Measurements from ENCODE around the gene DPP6.

The DPP6 gene

DNA sequence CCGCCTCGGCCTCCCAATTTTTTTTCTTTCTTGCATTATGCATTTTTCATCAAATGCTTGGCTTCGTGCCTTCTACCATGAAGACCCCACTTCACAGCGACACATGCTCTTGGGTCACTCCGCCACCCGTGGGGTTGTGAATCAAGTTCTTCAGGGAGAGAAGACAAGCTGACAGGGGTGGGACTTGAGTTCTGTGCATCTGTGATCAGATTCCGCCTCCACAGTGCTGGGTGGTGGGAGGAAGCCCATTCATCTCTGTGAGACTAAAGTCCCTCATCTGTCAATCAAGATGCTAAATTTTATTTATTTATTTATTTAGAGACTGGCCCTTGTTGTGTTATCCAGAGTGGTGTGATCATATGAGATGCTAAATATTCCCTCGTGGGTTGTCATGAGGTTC lies 333.0 kb downstream of the DPP6 start:
- TF ChIP-seq, protein P1, sequence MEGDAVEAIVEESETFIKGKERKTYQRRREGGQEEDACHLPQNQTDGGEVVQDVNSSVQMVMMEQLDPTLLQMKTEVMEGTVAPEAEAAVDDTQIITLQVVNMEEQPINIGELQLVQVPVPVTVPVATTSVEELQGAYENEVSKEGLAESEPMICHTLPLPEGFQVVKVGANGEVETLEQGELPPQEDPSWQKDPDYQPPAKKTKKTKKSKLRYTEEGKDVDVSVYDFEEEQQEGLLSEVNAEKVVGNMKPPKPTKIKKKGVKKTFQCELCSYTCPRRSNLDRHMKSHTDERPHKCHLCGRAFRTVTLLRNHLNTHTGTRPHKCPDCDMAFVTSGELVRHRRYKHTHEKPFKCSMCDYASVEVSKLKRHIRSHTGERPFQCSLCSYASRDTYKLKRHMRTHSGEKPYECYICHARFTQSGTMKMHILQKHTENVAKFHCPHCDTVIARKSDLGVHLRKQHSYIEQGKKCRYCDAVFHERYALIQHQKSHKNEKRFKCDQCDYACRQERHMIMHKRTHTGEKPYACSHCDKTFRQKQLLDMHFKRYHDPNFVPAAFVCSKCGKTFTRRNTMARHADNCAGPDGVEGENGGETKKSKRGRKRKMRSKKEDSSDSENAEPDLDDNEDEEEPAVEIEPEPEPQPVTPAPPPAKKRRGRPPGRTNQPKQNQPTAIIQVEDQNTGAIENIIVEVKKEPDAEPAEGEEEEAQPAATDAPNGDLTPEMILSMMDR (conservative IDR thresholded peaks at IDR 0.05; ENCODE audit: control insufficient read depth, insufficient read depth, low read depth, low read length) = no peak
- no peak overlapping the region for H3K4me3 ChIP-seq (ENCODE audit: control insufficient read depth, low read depth, low read length)
- DNase-seq (ENCODE audit: low read depth) = no peak

GRCh38 chr7:154387252-154387651 lies 335.1 kb downstream of the DPP6 start:
- no peak for DNase-seq (ENCODE audit: low read depth)
- TF ChIP-seq, protein P1 (conservative IDR thresholded peaks at IDR 0.05; ENCODE audit: control insufficient read depth, insufficient read depth, low read depth, low read length) = no peak
- no peak overlapping the region for H3K4me3 ChIP-seq (ENCODE audit: control insufficient read depth, low read depth, low read length)

GRCh38 chr7:154388412-154388811 lies 336.2 kb downstream of the DPP6 start:
- TF ChIP-seq, protein P1 (conservative IDR thresholded peaks at IDR 0.05; ENCODE audit: control insufficient read depth, insufficient read depth, low read depth, low read length) = no peak

GRCh38 chr7:154388999-154389398 lies 336.8 kb downstream of the DPP6 start:
- TF ChIP-seq, protein P1 (conservative IDR thresholded peaks at IDR 0.05; ENCODE audit: control insufficient read depth, insufficient read depth, low read depth, low read length) = no peak
- H3K4me3 ChIP-seq (ENCODE audit: control insufficient read depth, low read depth, low read length) = no peak overlapping the region
- no peak for DNase-seq (ENCODE audit: low read depth)

More at GRCh38 chr7:154388412-154388811, 336.2 kb downstream of the DPP6 start:
- no peak overlapping the region for H3K4me3 ChIP-seq (ENCODE audit: control insufficient read depth, low read depth, low read length)
- no peak for DNase-seq (ENCODE audit: low read depth)

DNA sequence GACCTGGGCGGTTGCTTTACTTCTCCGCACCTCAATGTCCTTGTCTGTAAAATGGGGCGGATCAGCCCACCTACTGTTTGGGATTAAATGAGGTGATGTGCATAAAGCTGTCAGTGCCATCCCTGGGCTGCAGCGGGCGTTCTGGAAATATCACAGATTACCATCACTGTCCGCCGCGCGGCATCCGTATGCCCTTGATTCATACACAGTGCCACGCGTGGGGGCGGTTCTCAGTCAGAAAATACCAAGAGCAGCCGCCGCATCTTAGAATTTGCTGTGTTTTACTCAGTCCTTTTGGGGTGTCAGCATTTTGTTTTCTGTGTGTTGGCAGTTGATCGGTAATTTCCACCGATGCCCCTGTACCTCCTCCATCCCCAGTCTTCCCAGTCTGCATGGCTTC lies 338.8 kb downstream of the DPP6 start:
- TF ChIP-seq, protein P1 (conservative IDR thresholded peaks at IDR 0.05; ENCODE audit: control insufficient read depth, insufficient read depth, low read depth, low read length) = no peak
- DNase-seq (ENCODE audit: low read depth) = no peak
- no peak overlapping the region for H3K4me3 ChIP-seq (ENCODE audit: control insufficient read depth, low read depth, low read length)

- no peak for DNase-seq (ENCODE audit: low read depth)
- H3K4me3 ChIP-seq (ENCODE audit: control insufficient read depth, low read depth, low read length) = no peak overlapping the region
- TF ChIP-seq, protein P1 (conservative IDR thresholded peaks at IDR 0.05; ENCODE audit: control insufficient read depth, insufficient read depth, low read depth, low read length) = no peak
Observed at GRCh38 chr7:154394804-154395203, 342.6 kb downstream of the DPP6 start.

DNA sequence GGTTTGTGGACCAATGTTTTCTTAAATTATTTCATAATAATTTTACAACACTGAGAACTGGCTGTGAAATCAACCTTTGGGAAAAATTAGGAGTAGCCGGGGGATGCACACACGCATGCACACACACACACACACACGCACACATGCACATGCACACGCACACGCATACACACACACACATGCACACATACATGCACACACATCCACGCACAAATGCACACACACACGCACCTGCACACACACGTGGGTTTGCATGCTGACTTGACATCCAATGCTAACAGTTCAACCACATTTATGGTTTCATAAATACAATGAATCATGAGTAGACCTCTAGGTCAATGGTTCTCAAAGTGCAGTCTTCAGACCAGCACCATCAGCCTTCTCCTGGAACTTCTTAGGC lies 354.1 kb downstream of the DPP6 start:
- no peak for DNase-seq (ENCODE audit: low read depth)
- TF ChIP-seq, protein P1 (conservative IDR thresholded peaks at IDR 0.05; ENCODE audit: control insufficient read depth, insufficient read depth, low read depth, low read length) = no peak
- H3K4me3 ChIP-seq (ENCODE audit: control insufficient read depth, low read depth, low read length) = no peak overlapping the region

Measured in fibroblast of mammary gland (primary cell).